Skeletal muscle tissue (tissue), 4 donors: ENCODE results near the gene LAMC2. TPM values are rescaled to one million over a fixed set of nuclear protein-coding genes. Genes with fewer than 3 reads are reported as not detected.

Source experiments
- H3K27ac ChIP-seq: one replicate; pipeline ENCODE4 v1.7.0; 2013; ENCODE audit warnings: mild to moderate bottlenecking, low read depth, low read length, inconsistent platforms
- H3K27me3 ChIP-seq, 3 donors: one replicate each; pipeline ENCODE4 v1.7.0; 2013; ENCODE audit warnings: low read length in 3 of 3; ENCODE audit not compliant: control insufficient read depth in 3 of 3, insufficient read depth in 3 of 3
- H3K36me3 ChIP-seq, 3 donors: one replicate each; pipeline ENCODE4 v1.7.0; 2013; ENCODE audit warnings: low read length in 3 of 3; ENCODE audit not compliant: control insufficient read depth in 3 of 3, insufficient read depth in 3 of 3
- H3K4me1 ChIP-seq, 3 donors: one replicate each; pipeline ENCODE4 v1.7.0; 2013; ENCODE audit warnings: low read length in 3 of 3, mild to moderate bottlenecking in 3 of 3; ENCODE audit not compliant: control insufficient read depth in 3 of 3, insufficient read depth in 3 of 3
- H3K4me3 ChIP-seq, 3 donors: one replicate each; pipeline ENCODE4 v1.7.0; 2013; ENCODE audit warnings: low read length in 3 of 3
- H3K9ac ChIP-seq, 3 donors: one replicate each; pipeline ENCODE4 v1.7.0; 2013; ENCODE audit warnings: low read length in 3 of 3, mild to moderate bottlenecking in 3 of 3, moderate library complexity in 2 of 3, low read depth in 1 of 3
- H3K9me3 ChIP-seq, 3 donors: one replicate each; pipeline ENCODE4 v1.7.0; 2013; ENCODE audit warnings: low read length in 3 of 3; ENCODE audit not compliant: control insufficient read depth in 3 of 3
- total RNA-seq: library from RNA; depleted of rRNA; stranded (reverse); fragments of >200 nt; gene quantifications from one replicate; pipeline ENCODE4 v1.2.3, GENCODE V29; 2014
- donor health status: Osteomylitis.

The LAMC2 gene
- total RNA-seq, 1 donor from 2014 or later, result 0.52 TPM

DNA sequence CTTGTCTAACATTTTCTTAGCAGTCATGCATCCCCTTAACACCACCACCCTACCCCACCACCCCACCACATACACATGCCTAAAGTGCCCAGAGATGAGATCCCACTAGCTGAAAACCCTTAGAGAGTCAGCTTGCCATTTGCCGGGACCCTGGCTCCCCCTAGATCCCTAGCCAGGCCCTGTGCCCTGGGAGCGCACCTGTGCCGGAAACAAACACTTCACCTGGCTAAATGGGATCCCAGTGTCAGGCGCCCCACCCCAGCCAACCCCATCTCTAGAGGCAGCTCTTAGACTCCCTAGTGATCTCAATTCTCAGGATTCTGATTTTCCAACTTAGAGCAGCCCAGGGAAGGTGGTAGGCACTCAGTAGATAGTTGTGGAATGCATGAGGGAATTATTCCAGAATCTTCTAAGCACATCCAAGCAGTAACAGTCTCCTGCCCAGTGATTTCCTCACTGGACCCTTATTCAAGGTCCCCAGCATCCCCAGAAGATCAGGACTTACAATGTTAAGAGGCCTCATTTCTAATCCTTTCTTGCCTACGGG is 105.2 kb downstream of the LAMC2 start:
- H3K4me3 ChIP-seq, result no peak overlapping the region
- H3K4me1 ChIP-seq, result peaks cover 27 to 37% (median 29%) of the 10 kb centered on the region in 3 donors
- no peaks in the 10 kb centered on the region for H3K36me3 ChIP-seq
- H3K9me3 ChIP-seq, result no peaks in the 10 kb centered on the region
- no peaks in the 10 kb centered on the region for H3K27me3 ChIP-seq
- H3K9ac ChIP-seq, result no peak overlapping the region
- no peak overlapping the region for H3K27ac ChIP-seq

DNA sequence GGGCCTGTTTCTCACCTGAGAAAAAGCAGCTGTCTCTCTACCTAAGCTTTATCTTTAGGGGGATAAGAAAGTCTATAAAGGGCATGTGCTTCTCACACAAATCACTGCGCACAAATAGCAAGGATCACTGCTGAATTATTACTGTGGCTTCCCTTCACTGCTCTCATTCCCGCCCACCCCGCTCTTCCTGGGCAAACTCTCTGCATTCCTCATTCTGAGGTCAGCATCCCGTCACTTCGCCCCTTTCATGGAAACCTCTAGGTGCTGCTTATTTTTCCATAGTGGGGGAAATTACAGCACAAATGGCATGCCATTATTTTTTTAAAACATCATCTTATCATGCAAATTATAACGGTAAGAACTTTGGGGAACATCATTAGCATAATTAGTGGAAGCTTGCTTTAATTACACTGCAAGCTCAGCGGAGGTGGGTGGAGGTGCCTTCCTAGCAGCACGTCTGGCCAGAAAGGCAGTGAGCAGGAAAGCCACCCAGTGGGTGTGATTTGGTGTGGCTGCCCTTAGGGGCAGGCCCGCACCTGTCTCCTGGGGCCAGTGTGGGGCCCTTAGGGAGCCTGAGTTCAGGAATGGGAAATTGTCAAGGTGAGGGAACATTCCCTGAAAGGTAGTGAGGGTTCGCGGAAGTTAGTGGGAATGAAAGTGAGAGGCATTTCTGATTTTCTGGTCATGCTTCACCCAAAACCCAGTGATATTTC is 105.9 kb downstream of the LAMC2 start:
- no peak overlapping the region for H3K27ac ChIP-seq
- no peak overlapping the region for H3K4me3 ChIP-seq
- H3K9me3 ChIP-seq, result no peaks in the 10 kb centered on the region
- H3K4me1 ChIP-seq, result peaks cover 21 to 30% (median 22%) of the 10 kb centered on the region in 3 donors
- no peaks in the 10 kb centered on the region for H3K27me3 ChIP-seq
- H3K9ac ChIP-seq, result no peak overlapping the region
- no peaks in the 10 kb centered on the region for H3K36me3 ChIP-seq

DNA sequence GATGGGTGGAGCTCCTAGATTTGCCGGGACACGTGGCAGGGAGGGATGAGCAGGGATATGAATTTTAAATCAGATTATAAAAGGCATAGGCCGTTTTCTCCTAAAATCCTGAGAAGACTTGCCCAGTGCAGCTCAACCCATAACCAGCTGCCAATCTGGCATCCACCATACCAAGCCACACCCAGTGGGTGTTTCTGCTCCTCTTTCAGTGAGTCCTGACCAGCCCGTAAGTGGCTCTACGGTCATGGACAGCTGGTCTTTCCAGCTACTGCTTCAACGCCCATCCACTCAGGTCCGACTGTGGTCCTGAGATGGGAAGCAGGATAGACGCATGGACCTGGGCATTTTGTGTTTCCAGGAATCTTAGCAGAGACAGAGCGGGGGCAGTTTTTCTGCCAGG is 107.2 kb downstream of the LAMC2 start:
- Histone ChIP-seq H3K27ac (no peak overlapping the region), H3K9ac (no peak overlapping the region), H3K27me3 (no peaks in the 10 kb centered on the region)

GRCh38 chr1:183293876-183294275 is 107.8 kb downstream of the LAMC2 start:
- no peak overlapping the region for H3K9ac ChIP-seq
- no peaks in the 10 kb centered on the region for H3K36me3 ChIP-seq
- H3K27ac ChIP-seq, result no peak overlapping the region
- no peaks in the 10 kb centered on the region for H3K9me3 ChIP-seq
- no peaks in the 10 kb centered on the region for H3K27me3 ChIP-seq
- H3K4me1 ChIP-seq, result peaks cover 2 to 11% (median 8%) of the 10 kb centered on the region in 3 donors
- H3K4me3 ChIP-seq, result no peak overlapping the region

More for the DNA sequence above, 107.2 kb downstream of the LAMC2 start:
- Histone ChIP-seq H3K4me3 (no peak overlapping the region), H3K36me3 (no peaks in the 10 kb centered on the region), H3K4me1 (peaks cover 9 to 17% (median 9%) of the 10 kb centered on the region in 3 donors), H3K9me3 (no peaks in the 10 kb centered on the region)

Other genes starting within 250 kb of the LAMC2 start
- gene SHCBP1L, start 233.1 kb upstream of the LAMC2 start, total RNA-seq, result under 0.01 TPM
- gene LAMC1, start 162.8 kb upstream of the LAMC2 start, total RNA-seq, result 289 TPM
- gene NMNAT2, start 232.1 kb downstream of the LAMC2 start, total RNA-seq, result 0.52 TPM